ENCODE measurements around the gene PRPS1.
A peak's percentile ranks its signal among the peaks of the same experiment; 100 is the strongest.
"Not testable (repeated sequence)": the region's sequence is repeated elsewhere in the genome, so short reads cannot be mapped to it uniquely, and the experiment has no call there.

The PRPS1 gene

DNA sequence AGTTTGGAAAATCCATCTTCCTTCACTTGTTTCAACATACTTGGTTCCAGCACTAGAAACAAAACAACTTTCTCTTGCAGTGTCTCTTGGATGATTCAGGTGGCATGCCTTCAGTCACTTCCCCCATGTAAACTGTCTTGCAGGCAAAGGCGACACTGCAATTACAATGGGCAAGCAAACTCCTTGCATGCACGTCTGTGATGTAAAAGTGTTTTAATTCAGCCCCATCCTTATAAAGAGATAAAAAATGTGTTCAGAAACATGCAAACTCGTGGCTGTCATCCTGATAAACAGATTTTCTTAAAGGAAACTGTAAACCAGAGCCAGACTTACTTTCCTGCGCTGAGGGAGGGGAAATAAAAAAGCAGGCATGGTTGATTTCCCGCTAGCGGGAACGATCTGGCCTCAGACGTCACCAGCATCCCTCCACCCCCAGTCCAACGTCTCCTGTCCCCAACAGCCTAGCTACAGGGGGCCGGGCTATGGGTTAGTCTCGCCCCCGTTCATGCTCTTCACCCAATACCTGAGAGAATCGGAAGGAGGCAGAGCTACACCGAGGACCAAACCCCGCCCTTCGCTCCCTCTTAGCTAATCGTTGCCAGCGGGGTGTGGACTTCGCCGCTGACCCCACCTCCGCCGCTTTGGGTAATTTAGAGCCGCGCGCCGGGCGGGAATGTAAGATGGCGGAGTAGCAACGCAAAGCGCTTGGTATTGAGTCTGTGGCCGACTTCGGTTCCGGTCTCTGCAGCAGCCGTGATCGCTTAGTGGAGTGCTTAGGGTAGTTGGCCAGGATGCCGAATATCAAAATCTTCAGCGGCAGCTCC, at the start of gene PRPS1:
PRPS1 (plus strand) TSS at position 673 of the 824 bp plus-strand sequence; CDS start at position 792, 119 bp downstream.
- peak; percentile 96 for DNase-seq

DNA sequence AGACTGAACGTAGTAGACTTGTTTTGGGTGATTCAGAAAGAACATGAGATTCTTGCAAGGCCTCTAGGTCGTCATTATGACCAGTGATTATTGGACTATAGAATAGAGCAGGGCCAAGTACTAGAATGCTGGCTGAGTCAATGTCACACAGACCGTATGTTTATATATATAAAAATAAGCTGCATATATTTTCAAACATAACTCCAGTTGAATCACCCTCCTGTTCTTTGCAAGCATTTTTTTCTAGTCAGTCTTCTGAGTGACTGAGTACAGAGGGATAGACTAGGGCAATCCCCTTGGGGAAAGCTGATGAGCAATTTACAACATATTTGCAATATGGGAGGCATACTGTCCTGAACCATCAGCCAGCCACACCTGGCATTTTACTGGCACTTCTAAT, 48.4 kb upstream of the PRPS1 start:
- DNase-seq, result peak; percentile 70

DNA sequence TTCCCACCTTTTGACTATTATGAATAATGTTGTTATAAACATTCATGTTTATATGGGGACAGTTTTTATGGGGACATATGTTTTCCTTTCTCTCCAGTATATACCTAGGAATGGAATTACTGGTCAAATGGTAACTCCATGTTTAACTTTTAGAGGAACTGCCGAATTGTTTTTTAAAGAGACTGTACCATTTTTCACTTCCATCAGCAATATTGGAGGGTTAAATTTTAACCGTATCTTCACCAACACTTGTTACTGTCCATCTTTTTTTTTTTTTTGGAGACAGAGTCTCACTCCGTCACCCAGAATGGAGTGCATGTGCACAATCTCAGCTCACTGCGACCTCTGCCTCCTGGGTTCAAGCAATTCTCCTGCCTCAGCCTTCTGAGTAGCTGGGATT, 46.4 kb upstream of the PRPS1 start:
- no peak for DNase-seq

DNA sequence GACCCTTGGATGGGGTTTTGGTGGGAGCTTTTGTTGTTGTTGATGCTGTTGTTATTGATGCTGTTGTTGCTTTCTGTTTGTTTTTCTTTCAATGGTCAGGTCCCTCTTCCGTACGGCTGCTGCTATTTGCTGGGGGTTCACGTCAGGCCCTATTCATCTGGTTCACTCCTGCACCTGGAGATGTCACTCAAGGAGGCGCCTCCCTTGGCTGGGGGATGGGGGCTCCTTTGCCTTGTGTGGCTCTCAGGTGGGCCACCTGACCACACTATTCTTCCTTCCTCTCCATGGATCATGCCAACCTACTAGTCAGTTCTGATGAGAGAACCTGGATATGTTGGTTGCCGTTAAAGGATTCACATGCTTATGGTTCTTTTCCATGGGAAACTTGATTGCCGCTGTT, 39.1 kb upstream of the PRPS1 start:
- no peak for DNase-seq

DNA sequence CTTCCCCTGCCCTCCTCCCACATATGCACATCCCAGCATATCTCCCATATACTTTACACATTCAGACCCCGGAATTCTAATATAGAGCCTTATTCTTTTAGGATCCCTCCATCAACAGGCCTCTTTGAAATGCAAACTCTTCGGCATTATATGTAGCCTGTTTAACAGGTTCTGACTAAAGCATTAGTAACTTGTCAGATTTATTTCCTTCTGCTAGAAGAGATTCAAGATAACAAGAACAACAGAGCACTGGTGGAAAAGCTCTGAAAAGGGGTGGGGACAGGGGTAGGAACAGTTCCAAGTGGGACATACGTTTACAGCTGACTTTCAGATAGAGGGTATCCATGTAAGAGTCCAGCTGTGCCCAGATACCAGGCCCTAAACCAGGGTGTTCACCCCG, 31.7 kb upstream of the PRPS1 start:
- DNase-seq, result no peak

DNA sequence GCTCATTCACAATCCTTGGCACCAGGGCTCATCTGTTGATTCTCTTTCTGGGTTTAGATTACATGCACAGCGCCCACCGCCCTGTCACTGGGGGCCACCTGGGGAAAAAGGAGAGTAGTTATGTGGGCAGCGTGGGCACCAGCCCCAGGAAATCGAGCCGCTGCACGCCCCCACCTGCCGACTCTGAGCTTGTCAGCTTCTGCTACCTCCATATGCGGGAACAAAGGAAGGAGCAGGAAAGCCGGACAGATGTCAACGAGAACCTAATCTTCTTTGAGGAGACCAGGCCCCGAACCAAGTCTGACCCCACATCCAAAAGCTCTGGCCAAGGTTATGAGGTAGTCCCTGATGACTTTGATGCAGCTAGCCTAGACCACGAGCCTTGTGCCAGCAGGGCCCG, 31.0 kb upstream of the PRPS1 start:
- DNase-seq, result no peak

DNA sequence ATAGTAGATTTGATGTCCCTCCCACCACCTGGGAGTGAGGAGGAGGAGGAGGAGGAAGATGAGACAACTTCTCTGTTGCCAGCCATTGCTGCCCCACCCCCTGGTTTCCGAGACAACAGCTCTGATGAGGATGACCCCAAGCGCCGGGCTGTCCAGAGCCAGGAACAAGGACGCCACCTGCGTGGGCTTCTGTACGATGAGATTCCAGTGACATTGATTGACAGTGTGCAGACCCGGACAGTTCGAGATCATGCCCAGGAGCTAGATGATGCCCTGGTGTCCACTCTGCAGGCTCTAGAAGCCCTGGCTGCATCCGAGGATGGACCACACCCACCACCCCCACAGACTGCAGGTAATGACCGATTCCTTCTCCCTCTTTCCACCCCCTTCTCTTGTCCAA, 30.5 kb upstream of the PRPS1 start:
- no peak for DNase-seq

DNA sequence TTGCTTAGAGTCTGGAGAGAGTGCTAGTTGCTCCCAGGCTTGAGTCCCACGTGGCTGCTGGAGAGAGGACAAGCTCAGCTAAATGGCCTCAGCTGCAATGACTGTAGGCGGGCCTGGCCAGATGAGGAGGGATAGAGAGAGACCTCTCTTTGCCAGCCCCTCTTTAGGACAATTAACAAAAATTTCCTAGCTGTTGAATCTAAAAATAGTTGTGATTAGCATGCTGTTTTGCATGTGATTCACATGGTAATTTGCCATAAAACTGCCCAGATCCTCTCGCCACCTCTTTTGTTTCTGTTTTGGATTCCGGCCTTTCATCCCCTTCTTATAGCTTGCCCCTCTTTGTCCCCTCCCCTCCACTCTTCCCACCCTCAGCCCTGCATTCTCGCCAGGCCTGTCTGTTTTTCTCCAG, 28.9 kb upstream of the PRPS1 start:
- no peak for DNase-seq

DNA sequence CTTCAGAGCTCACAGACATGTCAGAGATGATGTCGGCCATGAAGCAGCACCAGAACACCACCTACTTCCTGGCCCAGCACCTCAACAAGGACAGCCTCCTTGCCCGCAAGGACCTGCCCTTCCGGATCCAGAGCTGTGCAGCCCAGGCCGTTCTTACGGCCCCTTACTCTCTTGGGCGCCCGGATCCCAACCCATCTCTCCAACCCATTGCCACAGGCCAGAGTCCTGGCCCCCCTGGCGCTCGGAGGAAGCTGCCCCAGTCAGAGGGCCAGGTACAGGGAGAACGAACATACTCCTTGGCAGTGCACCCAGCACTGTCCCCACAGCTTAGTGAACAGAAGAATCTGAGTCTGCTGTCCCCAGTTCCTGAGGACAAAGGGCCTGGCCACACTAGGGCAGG, 27.9 kb upstream of the PRPS1 start:
- DNase-seq, result no peak

DNA sequence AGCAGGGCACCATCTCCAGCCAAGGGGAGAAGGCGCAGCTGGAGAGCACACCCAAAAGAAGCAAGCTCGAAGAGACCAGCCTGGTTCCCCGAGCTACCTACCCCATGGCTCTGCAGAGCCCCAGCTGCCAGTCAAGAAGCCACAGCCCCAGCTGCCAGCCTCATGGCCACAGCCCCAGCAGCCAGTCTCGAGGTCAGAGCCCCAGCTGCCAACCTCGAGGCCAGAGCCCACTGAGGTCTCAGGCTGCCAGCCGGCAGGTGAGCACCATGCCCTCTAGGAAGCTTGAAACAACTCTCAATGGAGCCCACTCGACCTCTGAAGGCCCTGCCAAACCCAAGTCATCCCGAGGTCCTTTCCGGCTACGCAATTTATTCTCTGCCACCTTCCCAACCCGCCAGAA, 27.0 kb upstream of the PRPS1 start:
- DNase-seq, result no peak

DNA sequence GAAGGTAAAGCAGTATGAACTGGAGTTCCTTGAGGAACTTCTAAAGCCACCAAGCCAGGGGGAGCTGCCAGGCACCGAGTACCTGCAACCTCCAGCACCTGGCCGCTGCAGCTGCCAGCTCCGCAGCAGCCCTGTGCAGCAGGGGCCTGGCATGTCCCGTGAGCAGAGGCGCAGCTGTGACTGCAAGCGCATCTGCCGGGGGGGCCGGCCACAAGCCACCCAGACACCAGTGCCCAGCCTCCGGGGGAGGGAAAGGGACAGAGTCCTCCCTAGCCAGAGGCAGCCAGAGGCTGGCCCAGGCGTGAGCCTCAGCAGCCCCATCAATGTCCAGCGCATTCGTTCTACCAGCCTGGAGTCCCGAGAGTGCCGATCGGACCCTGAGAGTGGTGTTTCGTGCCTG, 26.6 kb upstream of the PRPS1 start:
- no peak for DNase-seq

DNA sequence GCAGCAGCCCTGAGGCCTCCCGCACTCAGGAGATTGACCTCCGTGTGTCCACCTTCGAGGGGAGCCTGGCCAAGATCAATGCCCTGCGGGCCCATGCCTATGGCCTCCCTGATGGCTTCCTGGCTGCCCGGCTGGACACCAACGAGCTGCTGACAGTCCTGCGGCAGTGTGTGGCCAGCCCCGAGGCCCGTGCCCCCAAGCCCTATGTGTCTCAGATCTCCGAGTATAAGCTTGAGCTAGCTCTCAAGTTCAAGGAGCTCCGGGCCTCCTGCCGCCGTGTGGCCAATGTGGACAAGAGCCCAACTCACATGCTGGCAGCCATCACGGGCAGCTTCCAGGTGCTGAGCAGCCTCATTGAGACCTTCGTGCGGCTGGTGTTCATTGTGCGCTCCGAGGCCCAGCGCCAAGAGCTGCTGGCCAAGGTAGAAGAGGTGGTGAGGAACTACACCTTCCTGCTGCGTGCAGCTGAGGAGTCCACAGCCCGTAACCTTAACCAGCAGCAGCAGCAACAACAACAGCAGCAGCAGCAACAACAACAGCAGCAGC, 25.5 kb upstream of the PRPS1 start:
- DNase-seq, result no peak

DNA sequence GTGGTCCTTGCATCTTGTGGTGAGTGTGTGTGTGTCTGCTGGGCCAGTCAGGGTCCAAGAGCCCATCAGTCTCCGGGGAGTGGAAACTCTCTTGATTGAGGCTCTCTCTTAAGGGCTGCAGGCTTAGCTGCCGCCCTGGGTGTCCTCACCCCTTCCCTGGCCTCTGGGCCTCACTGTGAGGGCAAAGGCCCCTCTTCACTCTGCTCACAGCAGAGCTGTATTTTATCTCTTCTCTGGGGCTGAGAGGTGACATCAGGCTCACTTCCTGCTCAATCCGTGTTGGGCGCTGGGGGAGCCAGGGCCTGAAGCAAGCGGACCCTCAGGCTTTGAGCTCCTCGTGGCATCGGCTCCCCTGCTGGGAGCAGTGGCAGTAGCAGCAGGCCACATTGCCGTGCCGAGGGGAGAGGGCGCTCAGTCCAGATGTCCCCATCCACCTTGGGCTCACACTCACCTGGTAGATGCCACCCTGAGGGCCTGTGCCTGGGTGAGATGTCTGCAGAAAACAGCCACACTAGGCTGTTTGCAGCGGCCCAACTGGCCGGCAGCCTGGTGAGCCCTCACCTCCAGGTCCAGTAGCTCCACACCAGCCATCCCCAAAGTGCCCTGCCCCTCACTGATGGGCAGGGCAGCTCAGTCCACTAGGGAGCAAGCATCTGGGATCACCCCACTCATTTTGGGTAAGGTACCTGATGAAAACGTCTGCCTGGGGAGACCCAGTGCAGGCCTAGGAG, 24.7 kb upstream of the PRPS1 start:
- no peak for DNase-seq

DNA sequence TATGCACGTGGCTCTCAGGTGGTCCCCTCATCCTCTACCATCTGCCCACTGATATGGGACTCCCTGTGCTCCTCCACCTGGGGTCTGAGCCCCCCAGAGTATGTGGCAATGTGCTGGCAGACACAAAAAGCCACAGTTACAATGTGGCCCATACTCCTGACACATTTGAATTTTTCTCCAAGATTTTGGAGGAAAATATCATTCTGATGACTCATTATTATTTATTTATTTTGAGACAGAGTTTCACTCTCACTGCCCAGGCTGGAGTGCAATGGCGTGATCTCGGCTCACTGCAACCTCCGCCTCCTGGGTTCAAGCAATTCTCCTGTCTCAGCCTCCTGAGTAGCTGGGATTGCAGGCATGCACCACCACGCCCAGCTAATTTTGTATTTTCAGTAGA, 19.2 kb upstream of the PRPS1 start:
- DNase-seq, result not testable (repeated sequence)

DNA sequence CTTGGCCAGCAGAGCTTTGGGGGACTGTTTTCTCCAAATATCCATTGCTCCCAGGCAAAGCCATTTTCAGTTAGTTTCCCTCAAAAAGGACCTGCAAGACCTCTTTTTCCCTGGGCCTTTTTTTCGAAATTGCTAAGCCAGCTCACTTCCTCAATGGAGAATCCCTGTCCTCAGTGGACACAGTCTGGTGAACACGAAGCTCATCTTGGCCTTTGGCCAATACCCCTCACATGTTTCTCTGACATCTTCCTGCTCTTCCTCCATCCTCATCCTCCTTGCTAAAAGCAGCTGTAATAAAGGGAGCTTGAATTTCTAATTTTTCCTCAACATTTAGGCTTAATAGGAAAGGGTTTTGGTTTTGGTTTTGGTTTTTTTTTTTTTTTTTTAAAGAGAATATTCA, 17.6 kb upstream of the PRPS1 start:
- DNase-seq, result no peak

DNA sequence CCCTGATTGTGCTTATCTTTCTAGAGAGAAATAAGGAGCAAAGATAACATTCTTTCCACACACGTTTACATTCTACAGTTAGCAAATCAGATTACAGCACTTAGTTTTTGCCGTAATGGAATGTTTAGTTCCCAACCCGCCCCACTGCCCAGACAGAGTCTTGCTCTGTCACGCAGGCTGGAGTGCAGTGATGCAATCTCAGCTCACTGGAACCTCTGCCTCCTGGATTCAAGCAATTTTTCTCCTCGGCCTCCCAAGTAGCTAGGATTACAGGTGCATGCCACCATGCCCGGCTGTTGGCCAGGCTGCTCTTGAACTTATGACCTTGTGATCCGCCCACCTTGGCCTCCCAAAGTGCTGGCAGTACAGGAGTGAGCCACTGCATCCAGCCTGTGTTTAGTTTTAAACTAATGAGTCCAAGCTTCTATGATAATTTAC, 8.4 kb upstream of the PRPS1 start:
- DNase-seq, result no peak

DNA sequence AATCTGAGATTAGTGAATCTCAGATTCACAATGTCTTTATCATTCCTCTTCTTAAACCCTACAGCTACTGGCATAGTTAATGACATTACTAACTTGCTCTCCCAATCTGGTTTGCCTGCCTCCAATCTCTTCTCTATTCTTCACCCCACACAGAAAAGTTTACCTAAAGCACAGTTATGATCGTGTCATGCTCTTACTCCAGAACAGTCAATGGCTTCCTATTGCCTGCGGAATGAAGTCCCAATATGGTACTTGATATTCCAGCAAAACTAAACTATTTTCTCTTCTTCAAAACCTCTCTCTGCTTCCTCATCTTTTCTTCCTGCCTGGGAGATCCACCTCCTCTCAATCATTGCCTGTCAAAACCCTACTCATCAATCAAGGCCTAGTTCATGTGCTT, 3.4 kb upstream of the PRPS1 start:
- DNase-seq, result no peak

DNA sequence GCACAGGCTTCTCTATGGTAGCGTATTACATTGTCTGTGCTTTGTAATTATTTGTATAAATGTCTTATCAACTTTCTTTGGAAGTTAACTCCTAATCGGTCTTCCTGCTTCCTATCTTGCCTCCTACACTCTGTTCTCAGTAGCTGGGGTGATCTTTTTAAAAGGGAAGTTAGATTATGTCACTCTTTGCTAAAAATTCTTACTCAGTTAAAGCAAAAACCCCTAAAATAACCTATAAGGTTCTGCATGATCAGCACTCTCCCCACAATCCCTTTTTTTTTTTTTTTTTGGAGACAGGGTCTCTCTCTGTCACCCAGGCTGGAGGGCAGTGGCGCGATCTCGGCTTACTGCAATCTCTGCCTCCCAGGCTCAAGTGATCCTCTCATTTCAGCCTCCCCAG, 2.6 kb upstream of the PRPS1 start:
- no peak for DNase-seq

DNA sequence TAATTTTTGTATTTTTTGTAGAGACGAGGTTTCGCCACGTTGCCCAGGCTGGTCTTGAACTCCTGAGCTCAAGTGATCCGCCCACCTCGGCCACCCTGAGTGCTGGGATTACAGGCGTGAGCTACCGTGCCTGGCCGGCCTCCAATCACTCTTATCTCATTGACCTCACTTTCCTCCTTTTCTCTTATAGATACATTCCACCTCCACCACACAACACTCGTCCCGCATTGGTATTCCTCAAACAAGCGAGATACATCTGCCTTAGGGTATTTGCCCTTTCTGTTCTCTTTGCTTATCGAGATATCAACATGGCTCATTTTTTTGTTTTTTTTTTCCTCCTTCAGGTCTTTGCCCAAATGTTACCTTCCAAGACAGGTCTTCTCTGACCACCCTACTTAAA, 1.8 kb upstream of the PRPS1 start:
- no peak for DNase-seq

DNA sequence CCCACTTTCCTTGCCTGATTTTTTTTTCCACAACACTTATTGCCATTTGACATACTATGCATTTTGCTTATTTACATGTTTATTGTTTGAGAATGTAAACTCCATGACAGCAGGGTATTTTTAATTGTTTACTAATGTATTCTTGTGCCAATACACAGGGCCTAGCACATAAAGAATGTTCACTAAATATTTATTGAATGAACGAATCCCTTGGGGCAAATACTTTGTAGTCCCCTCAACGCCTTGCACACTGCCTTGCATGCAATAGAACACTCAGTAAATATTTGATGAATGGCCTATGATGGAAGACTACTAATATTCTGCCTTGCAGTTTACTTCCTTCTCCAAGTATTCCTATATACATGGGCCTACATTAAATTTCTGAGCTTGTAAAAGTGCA, 1.4 kb upstream of the PRPS1 start:
- no peak for DNase-seq

DNA sequence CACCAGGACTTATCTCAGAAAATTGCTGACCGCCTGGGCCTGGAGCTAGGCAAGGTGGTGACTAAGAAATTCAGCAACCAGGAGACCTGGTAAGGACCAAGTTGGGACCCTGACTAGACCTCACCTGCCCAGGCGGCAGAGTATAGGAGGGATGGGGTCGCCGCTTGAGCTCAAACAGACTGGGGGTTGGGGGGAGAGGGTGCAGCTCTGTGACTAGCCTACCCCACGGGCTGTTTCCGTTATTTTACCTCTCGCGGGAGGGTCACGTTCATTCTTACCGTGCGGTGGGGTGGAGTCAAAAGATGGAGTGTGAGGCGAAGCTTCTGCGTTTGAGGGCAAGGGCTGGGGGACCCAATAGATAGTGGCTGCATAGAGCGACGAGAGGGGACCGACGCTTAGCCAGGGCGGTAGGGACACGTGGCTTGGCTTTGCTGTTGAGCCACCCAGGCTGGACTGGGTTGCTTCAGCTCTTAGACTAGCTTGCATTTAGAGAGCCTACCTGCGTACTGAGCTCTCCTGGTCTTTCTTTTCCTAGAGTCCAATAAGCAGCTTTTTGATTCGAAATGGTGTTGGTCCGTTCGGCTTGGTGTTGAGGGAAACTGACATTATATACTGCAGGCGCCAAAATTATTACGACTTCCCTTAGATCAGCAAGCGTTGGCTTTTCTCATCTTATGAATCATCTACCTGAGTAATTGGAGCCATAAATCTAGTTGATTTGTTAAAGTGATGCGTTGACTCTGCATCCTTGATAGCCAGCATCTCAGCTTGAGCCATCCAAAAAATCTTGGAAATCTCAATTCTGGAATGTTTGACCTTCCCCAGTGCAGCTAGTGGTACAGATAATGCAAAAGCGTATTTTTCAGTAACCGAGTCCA, 591 bp downstream of the PRPS1 start:
- peak; percentile 43 for DNase-seq

DNA sequence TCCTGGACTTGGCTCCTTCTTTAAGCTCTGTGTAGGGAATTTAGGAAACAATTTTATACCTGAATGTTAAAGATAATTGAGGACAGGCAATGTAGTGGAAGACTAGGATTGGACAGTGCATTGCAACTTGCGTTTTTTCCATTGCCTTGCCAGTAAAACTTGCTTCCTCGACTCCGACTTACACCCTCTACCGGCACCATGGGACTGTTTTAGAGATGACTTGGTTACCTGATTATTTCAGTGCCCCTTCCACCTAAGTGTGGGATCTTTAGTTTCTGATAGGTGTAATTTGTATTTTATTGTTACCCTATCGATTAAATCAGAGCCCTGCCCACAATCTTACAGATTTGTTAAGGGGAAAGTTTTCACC, 1.2 kb downstream of the PRPS1 start:
- peak; percentile 36 for DNase-seq

DNA sequence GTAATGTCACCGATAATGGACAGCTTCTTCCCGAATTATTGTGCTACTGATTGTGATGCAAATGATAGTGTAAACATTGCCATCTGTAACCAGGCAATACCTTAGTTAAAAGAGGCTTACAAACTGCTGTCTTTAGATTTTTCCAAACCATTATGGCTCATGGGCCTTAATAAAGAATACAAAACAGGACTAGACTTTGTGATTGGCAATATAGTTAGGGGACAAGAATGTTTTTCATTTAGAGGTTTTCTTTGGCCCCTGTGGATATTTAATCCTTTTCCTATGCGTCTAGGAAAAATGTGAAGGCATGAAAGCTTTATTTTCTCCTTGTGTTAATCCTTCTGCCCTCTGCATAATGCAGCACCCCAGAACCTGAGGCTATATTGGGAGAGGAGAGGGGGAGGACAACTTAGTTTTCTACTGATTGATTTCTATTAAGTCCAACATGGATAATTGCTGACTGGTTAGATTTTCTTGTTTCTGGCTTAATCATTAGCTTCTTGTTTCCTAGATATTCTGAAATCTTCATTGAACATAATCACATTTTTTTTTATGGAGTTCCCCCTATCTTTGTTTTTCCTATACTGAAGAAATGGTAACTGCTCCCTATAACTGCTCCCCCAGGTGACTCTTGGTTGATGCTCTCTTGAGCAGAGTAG, 1.9 kb downstream of the PRPS1 start:
- no peak for DNase-seq

Data from fibroblast of skin of right biceps (primary cell).